Subcutaneous adipose tissue (tissue), 4 donors: ENCODE data around the gene APBB2. TPM values are rescaled to one million over a fixed set of nuclear protein-coding genes. Genes with fewer than 3 reads are reported as not detected.

Experiments
- total RNA-seq, 4 donors: library from RNA; depleted of rRNA; stranded (reverse); fragments of >200 nt; gene quantifications; one replicate each; pipeline ENCODE4 v1.1.0, GENCODE V29; 2016
- TF ChIP-seq, protein P1 (sequence below): fragments of 450-650 bp; IDR thresholded peaks from one replicate; pipeline ENCODE4 v1.5.1; 2016; ENCODE audit warnings: low read depth, mild to moderate bottlenecking, control low read depth, antibody characterized with exemption, moderate library complexity

APBB2 gene
- total RNA-seq = 100 to 1,000 TPM in 2 of 4 donors, 10 to 100 TPM in 2; 55.6 to 181 (median 124) TPM

DNA sequence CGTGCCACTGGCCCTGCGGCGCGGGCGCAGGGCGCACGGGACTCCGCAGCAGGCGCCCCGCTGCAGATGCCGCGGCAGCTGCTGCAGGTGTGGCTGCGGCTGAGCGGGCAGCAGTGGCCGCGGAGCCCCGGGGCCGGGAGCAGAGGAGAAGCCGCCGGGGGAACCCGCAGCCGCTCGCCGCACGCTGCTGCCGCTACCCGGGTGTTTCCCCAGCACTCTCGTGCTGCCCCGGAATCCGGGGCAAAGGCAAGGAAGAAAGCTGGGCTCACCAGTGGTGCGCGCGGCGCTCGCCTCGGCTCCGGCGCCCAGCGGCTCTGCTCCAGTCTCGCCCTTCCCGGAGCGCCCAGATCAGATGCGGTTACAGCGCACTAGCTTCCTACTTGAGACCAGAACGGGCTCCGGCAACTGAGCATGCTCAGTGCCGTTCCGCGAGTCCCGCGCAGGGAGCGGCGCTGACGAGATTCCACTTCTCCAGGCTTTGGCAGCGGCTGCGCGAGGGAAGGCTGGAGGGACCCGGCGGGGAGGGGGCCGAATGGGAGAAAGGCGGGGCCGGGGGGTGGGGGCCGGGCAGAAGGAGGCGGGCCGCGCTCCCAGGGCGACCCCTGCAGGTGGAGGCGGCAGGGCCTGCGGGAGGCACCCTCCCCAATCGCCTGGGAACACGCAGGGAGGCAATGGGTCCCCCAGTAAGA, at the start of gene APBB2:
TSS of gene APBB2 (minus strand) at position 407 of the 689 bp plus-strand sequence. CDS start 181,288 bp downstream, outside the sequence.
- TF ChIP-seq, protein P1, sequence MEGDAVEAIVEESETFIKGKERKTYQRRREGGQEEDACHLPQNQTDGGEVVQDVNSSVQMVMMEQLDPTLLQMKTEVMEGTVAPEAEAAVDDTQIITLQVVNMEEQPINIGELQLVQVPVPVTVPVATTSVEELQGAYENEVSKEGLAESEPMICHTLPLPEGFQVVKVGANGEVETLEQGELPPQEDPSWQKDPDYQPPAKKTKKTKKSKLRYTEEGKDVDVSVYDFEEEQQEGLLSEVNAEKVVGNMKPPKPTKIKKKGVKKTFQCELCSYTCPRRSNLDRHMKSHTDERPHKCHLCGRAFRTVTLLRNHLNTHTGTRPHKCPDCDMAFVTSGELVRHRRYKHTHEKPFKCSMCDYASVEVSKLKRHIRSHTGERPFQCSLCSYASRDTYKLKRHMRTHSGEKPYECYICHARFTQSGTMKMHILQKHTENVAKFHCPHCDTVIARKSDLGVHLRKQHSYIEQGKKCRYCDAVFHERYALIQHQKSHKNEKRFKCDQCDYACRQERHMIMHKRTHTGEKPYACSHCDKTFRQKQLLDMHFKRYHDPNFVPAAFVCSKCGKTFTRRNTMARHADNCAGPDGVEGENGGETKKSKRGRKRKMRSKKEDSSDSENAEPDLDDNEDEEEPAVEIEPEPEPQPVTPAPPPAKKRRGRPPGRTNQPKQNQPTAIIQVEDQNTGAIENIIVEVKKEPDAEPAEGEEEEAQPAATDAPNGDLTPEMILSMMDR = no peak

DNA sequence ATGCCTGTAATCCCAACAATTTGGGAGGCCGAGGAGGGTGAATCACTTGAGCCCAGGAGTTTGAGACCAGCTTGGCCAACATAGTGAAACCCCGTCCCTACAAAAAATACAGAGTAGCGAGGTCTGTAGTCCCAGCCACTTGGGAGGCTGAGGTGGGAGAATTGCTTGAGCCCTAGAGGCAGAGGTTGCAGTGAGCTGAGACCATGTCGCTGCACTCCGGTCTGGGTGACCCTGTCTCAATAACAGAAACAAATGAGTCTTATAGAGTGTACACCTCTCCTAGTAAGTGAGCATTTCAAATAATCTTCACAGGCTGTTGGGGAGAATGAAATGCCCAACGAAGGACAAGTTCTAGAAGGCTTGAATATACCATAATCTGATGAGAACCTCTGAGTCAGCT, 47.9 kb upstream of the APBB2 start:
- TF ChIP-seq, protein P1 = no peak

DNA sequence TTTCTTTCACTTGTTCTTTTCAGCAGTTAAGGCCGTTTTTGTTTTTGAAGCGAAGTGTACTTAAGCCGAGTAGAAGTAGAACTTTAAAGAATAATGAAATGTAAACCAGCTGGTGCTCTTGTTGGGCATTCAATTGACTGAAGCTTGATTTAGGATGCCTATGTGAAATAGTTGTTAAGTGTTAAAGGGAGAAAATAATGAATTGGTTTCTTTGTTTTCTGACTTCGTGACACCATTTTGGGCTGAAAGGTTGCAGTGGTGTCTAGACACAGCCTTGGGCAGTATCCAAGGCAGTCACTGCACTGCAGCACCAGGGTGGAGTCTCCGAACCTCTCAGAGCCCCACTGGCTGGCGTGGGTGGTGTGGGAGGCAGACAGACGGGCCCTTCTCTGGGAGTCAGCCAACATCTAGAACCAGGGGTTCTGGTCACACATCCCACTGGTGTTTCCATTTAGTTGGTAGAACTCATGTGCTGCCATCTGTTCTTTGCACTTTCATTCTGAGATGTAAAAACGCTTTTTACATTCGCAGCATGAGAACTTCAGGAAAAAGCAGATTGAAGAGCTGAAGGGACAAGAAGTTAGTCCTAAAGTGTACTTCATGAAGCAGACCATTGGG, 45.9 kb upstream of the APBB2 start:
- TF ChIP-seq, protein P1 = no peak

DNA sequence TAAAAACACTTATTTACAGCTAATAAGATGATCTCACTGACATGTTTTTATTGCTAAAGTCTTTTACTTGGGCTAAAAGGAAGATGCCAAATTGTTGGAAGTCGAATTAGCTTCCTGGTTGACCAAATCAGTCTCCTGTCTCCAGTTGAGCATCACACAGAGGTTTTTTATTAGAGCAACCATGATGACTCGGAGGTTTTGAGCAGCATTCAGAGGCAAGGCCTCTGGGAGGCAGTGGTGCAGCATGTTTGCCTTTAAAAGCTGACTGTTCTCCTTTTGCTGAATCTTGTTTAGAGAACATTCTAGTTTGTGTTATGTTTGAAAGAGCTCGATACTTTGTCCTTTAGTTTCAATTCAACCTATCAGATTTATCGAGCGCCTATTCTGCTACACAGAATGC, 44.4 kb upstream of the APBB2 start:
- TF ChIP-seq, protein P1 = no peak

DNA sequence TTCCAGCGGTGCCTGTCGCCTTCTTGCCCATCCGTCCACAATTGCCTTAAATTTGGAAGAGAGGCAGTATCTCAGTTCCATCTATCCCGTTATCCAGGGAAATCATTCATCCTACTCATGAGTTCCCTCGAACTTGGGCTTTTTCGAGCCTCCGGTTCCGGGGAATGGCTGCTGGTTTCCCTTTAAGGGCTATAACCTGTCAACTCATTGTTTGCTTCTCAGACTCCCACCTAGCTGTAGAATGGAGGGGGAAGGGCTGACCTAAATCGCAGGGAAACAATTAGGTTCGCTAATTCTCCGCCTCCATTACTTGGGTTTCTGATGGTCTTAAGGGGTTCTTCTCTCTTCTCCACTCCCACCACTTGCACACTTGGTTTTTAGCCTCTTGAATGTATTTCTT, 43.6 kb upstream of the APBB2 start:
- TF ChIP-seq, protein P1 = no peak

DNA sequence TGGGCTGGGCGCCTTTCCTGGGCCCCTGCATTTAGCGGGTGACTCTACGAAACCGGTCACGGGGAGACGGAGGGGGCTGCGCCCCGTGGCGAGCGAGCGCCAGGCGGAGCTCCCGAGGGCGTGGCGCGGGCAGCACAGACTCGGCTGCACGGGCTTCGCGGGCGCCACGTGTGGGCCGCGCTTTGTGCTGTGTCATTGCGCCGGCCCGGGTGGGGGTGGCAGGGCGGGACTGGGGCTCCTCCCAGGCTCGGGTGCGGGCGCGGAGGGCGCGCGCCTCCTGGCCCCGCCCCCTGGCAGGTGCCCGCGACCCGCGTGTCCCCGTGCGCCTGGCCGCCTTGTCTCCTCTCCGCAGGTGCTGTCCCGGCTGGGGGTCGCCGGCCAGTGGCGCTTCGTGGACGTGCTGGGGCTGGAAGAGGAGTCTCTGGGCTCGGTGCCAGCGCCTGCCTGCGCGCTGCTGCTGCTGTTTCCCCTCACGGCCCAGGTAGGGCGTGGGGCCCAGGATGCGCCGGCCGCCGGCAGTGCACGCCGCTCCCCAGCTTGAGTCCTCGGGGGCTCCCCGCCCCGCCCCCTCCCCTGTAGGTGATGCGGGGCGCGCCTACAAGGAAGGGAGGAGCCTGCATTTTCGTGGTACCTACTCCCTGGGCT, 43.0 kb upstream of the APBB2 start:
- TF ChIP-seq, protein P1 = no peak

DNA sequence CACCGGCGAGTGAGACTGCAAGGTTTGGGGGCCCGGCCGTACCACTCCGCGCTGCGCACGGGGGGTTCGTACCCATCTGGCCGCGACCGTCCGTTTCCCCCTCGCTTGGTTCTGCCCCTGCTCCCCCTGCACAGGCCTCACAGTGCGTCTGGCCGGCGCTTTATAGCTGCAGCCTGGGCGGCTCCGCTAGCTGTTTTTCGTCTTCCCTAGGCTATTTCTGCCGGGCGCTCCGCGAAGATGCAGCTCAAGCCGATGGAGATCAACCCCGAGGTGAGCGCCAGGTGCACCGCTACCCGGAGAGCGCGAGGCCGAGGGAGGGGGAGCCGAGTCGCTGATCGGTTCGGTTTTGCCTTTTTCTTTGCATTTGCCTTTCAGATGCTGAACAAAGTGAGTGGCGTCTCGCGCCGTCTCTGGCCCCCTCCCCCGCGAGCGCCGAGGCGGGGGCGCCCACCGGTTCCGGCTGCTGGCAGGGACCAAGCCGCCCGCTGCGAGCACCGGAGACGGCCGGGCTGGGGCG, 42.5 kb upstream of the APBB2 start, which contains the start of gene UCHL1:
TSS of gene UCHL1 (plus strand) at position 189 of the 517 bp plus-strand sequence. CDS start at position 238, 49 bp downstream.
- TF ChIP-seq, protein P1 = no peak
